ENCODE data around the gene RNF128. TPM values are rescaled to one million over a fixed set of nuclear protein-coding genes. Genes with fewer than 3 reads are reported as not detected.

Gene RNF128
- total and polyA plus RNA-seq, 2 of the 13 experiments (the other 11 are each of a cell fraction or from before 2014, with no cell fraction given) = 18.5 to 43.5 TPM

- TF ChIP-seq ZNF646 (CRISPR knock-in tag; IDR thresholded peaks at IDR 0.05) (no peak), ZNF597 (CRISPR knock-in tag; IDR thresholded peaks at IDR 0.05) (no peak), SMAD9 (CRISPR knock-in tag; IDR thresholded peaks at IDR 0.05) (no peak), ELF1 (CRISPR knock-in tag; IDR thresholded peaks at IDR 0.05) (no peak), GPN1 (CRISPR knock-in tag; IDR thresholded peaks at IDR 0.05; ENCODE audit: borderline replicate concordance) (no peak), HES4 (CRISPR knock-in tag; IDR thresholded peaks at IDR 0.05; ENCODE audit: borderline replicate concordance) (no peak), ZNF232 (CRISPR knock-in tag; IDR thresholded peaks at IDR 0.05; ENCODE audit: borderline replicate concordance) (peak; percentile 58; the same call in 1 of the 2 replicates), YY1 (IDR thresholded peaks at IDR 0.05; ENCODE audit: insufficient read depth, insufficient replicate concordance, low read depth, low read length) (no peak), ZNF710 (CRISPR knock-in tag; IDR thresholded peaks at IDR 0.05; ENCODE audit: borderline replicate concordance) (0 out of 2 replicates have a peak, but pooled peaks have one; percentile 29), ZNF326 (CRISPR knock-in tag; IDR thresholded peaks at IDR 0.05; ENCODE audit: borderline replicate concordance) (no peak), REST (IDR thresholded peaks at IDR 0.05; ENCODE audit: borderline replicate concordance in 1 of 2, low read depth in 1 of 2, low read length in 2 of 2) (peak in 1 of 2 experiments; percentile 10; a peak in 1 of 4 replicates), PAF1 (CRISPR knock-in tag; IDR thresholded peaks at IDR 0.05) (no peak)
These were observed at the start of gene RNF128 (continued) for GRCh38 chrX:106726485-106727437.

Measured in HepG2 (cell line).